GM12892 (cell line): ENCODE measurements around the gene MGA.

Experiments
- POLR2A ChIP-seq: IDR thresholded peaks from 2 replicates; pipeline ENCODE4 v1.6.1; 2011; ENCODE audit warnings: low read depth, low read length, control low read depth
- POLR2AphosphoS5 ChIP-seq: IDR thresholded peaks from 2 replicates; pipeline ENCODE4 v1.6.1; 2011; ENCODE audit warnings: low read depth, low read length, control low read depth
- TAF1 ChIP-seq: IDR thresholded peaks from 2 replicates; pipeline ENCODE4 v1.6.1; 2011; ENCODE audit warnings: low read depth, mild to moderate bottlenecking, control low read depth, low read length, borderline replicate concordance

- TF ChIP-seq POLR2AphosphoS5 (no peak), POLR2A (no peak), TAF1 (no peak)
These were observed 159.3 kb downstream of the MGA start for GRCh38 chr15:41819455-41820050.
